HG03097 (cell line): ENCODE data around the gene ZNG1B.
"Not testable (repeated sequence)": the region's sequence is repeated elsewhere in the genome, so short reads cannot be mapped to it uniquely, and the experiment has no call there.

ENCODE experiments used
- ATAC-seq: cut with Tn5 transposase; IDR thresholded peaks from one replicate; pipeline ENCODE4 v1.9.1; 2021; ENCODE audit not compliant: unreplicated experiment, low FRiP score

ZNG1B gene

GRCh38 chr2:113503094-113504042, 65.9 kb downstream of the ZNG1B start:
- ATAC-seq, result peak; percentile 62

GRCh38 chr2:113504081-113504480, 66.6 kb downstream of the ZNG1B start:
- not testable (repeated sequence) for ATAC-seq

- ATAC-seq, result not testable (repeated sequence)
Observed at GRCh38 chr2:113507394-113508140, 70.1 kb downstream of the ZNG1B start.

- ATAC-seq, result not testable (repeated sequence)
Observed at GRCh38 chr2:113508187-113508586, 70.7 kb downstream of the ZNG1B start.

- ATAC-seq, result not testable (repeated sequence)
Observed at GRCh38 chr2:113510913-113511312, 73.4 kb downstream of the ZNG1B start.

GRCh38 chr2:113511859-113512258, 74.4 kb downstream of the ZNG1B start:
- ATAC-seq, result not testable (repeated sequence)

- ATAC-seq, result not testable (repeated sequence)
Observed at GRCh38 chr2:113515457-113515856, 78.0 kb downstream of the ZNG1B start.

GRCh38 chr2:113515995-113516394, 78.5 kb downstream of the ZNG1B start:
- ATAC-seq, result not testable (repeated sequence)

GRCh38 chr2:113517025-113517424, 79.5 kb downstream of the ZNG1B start:
- not testable (repeated sequence) for ATAC-seq

- ATAC-seq, result not testable (repeated sequence)
Observed at GRCh38 chr2:113520837-113521236, 83.3 kb downstream of the ZNG1B start.

GRCh38 chr2:113521492-113521891, 84.0 kb downstream of the ZNG1B start:
- ATAC-seq, result not testable (repeated sequence)

- not testable (repeated sequence) for ATAC-seq
Observed at GRCh38 chr2:113524986-113525385, 87.5 kb downstream of the ZNG1B start.

GRCh38 chr2:113527350-113528045, 90.0 kb downstream of the ZNG1B start:
- ATAC-seq, result peak; percentile 79

GRCh38 chr2:113528126-113528525, 90.6 kb downstream of the ZNG1B start:
- not testable (repeated sequence) for ATAC-seq

- ATAC-seq, result not testable (repeated sequence)
Observed at GRCh38 chr2:113528904-113529303, 91.4 kb downstream of the ZNG1B start.

GRCh38 chr2:113532991-113533390, 95.5 kb downstream of the ZNG1B start:
- ATAC-seq, result not testable (repeated sequence)

GRCh38 chr2:113536573-113536972, 99.1 kb downstream of the ZNG1B start:
- not testable (repeated sequence) for ATAC-seq

- not testable (repeated sequence) for ATAC-seq
Observed at GRCh38 chr2:113540834-113541203, 103.3 kb downstream of the ZNG1B start.

- not testable (repeated sequence) for ATAC-seq
Observed at GRCh38 chr2:113541204-113541975, 103.9 kb downstream of the ZNG1B start.

- not testable (repeated sequence) for ATAC-seq
Observed at GRCh38 chr2:113541976-113542485, 104.5 kb downstream of the ZNG1B start.
